Activated gamma-delta T cell treated with Interleukin-2 at 50 U/mL for 16 hours (primary cell): ENCODE results near the gene MED26.

Experiments used
- DNase-seq: peaks from one replicate; pipeline ENCODE4 v3.0.0-alpha.2; 2020

MED26 gene

GRCh38 chr19:16650821-16651220, 22.8 kb upstream of the MED26 start:
- no peak for DNase-seq

- no peak for DNase-seq
Measured at GRCh38 chr19:16649734-16650133, 21.7 kb upstream of the MED26 start.

- no peak for DNase-seq
Measured at GRCh38 chr19:16645140-16645539, 17.1 kb upstream of the MED26 start.

- DNase-seq, result no peak
Measured at GRCh38 chr19:16641695-16642094, 13.7 kb upstream of the MED26 start.

- DNase-seq, result no peak
Measured at GRCh38 chr19:16640951-16641350, 12.9 kb upstream of the MED26 start.

- no peak for DNase-seq
Measured at GRCh38 chr19:16638666-16639065, 10.7 kb upstream of the MED26 start.

- DNase-seq, result no peak
Measured at GRCh38 chr19:16637535-16637934, 9.5 kb upstream of the MED26 start.

- DNase-seq, result no peak
Measured at GRCh38 chr19:16631465-16631864, 3.5 kb upstream of the MED26 start.

- DNase-seq, result no peak
Measured at GRCh38 chr19:16628984-16629691, 1.1 kb upstream of the MED26 start.

GRCh38 chr19:16627928-16628182, 149 bp downstream of the MED26 start:
- DNase-seq, result no peak

- DNase-seq, result peak; percentile 12
Measured at GRCh38 chr19:16627193-16627927, 644 bp downstream of the MED26 start.

GRCh38 chr19:16626796-16627192, 1.2 kb downstream of the MED26 start:
- DNase-seq, result no peak

- no peak for DNase-seq
Measured at GRCh38 chr19:16625163-16625958, 2.6 kb downstream of the MED26 start.

GRCh38 chr19:16624236-16624635, 3.8 kb downstream of the MED26 start:
- no peak for DNase-seq

- DNase-seq, result no peak
Measured at GRCh38 chr19:16623576-16623975, 4.4 kb downstream of the MED26 start.

- DNase-seq, result no peak
Measured at GRCh38 chr19:16623066-16623465, 4.9 kb downstream of the MED26 start.

- DNase-seq, result no peak
Measured at GRCh38 chr19:16621165-16621800, 6.7 kb downstream of the MED26 start.

- DNase-seq, result no peak
Measured at GRCh38 chr19:16620584-16620983, 7.4 kb downstream of the MED26 start.

GRCh38 chr19:16620018-16620417, 8.0 kb downstream of the MED26 start:
- DNase-seq, result no peak

- no peak for DNase-seq
Measured at GRCh38 chr19:16619457-16619856, 8.5 kb downstream of the MED26 start.

- no peak for DNase-seq
Measured at GRCh38 chr19:16618248-16618647, 9.8 kb downstream of the MED26 start.

- DNase-seq, result no peak
Measured at GRCh38 chr19:16615808-16616207, 12.2 kb downstream of the MED26 start.

GRCh38 chr19:16614941-16615340, 13.1 kb downstream of the MED26 start:
- no peak for DNase-seq

GRCh38 chr19:16613841-16614240, 14.2 kb downstream of the MED26 start:
- no peak for DNase-seq
